Muscle of arm (tissue), 12 donors: ENCODE data around the gene MPC1. TPM values are rescaled to one million over a fixed set of nuclear protein-coding genes. Genes with fewer than 3 reads are reported as not detected.

Source experiments
- DNase-seq: peaks from one replicate; pipeline ENCODE4 v3.0.0-alpha.2; 2013
- polyA plus RNA-seq, 12 donors: library from polyadenylated mRNA; unstranded; fragments of 120-200 nt; gene quantifications; one replicate each; pipeline ENCODE4 v1.2.1, GENCODE V29; 2013; ENCODE audit not compliant: insufficient read length in 12 of 12

Gene MPC1
- polyA plus RNA-seq, 12 donors = 52.6 to 90.8 (median 71.7) TPM; not detected in 1

DNA sequence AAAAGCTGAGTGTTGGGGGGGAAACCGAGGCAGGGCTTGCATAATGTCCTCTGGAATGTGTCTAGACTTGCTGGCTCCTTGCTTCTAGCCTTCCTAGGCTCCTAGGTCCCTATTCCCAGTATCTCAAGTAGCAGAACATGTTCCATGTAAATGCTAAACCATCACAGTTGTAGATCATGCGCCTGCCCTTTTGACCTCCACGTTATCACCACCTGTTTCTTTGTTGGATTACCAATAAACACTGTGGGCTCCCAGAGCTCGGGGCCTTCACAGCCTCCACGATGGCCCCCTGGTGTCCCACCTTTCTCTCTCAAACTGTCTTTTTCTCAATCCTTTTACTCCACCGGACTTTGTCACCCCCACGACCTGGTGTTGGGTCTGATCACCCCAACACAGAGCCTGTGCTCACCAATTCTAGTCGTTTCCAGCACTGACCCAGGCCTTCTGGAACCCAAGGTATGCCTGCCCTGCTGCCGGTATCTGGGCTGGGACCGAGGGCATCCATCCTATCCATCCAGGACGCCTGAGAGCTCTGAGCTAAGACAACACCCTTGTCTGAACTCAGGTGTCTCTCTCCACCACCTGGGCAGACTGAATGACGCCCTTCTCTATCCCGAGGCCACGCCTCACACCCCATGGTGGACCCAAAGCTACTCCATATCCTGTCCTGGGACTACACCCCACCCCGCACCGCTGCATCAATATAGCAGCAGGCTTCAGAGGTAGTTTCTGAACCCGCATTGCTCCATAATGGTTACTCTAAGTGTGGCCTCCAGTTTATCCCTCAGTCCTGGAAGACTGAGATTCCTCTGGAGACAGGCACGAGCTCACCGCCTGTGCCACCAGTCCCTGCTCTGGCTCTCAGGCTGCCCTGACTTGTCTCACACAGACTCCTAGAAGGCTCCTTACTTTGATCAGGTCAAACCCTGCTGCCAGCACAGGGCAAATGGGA, 65.2 kb downstream of the MPC1 start:
- no peak for DNase-seq

DNA sequence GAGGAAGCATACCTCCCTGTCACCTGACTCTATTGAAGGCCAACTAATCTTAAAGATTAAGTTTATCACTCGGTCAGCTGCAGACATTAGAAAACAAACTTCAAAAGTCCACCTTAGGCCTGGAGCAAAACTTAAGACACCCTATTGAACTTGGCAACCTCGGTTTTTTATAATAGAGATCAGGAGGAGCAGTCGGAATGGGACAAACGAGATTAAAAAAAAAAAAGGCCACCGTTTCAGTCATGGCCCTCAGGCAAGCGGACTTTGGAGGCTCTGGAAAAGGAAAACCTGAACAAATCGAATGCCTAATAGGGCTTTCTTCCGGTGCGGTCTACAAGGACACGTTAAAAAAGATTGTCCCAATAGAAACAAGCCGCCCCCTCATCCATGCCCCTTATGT, 67.3 kb downstream of the MPC1 start:
- no peak for DNase-seq

Other genes with a start within 250 kb of the MPC1 start
- not detected for gene TBXT, start 215.1 kb downstream of the MPC1 start, polyA plus RNA-seq
- 1 to 10 TPM in 3 of 12 donors, under 1 TPM in 7, not detected in 2; 0.26 to 1.4 (median 0.78) TPM for gene PRR18, start 74.5 kb downstream of the MPC1 start, polyA plus RNA-seq
- gene SFT2D1, start 40.4 kb downstream of the MPC1 start, polyA plus RNA-seq = 10 to 100 TPM in 11 of 12 donors, not detected in 1; 21.8 to 45.8 (median 37.6) TPM
- 1 to 10 TPM in 1 of 12 donors, under 1 TPM in 6, not detected in 5; 0.15 to 2.7 (median 0.23) TPM for gene RAMACL, start 203.7 kb upstream of the MPC1 start, polyA plus RNA-seq
- gene RPS6KA2, start 244.3 kb upstream of the MPC1 start, polyA plus RNA-seq = 10 to 100 TPM in 11 of 12 donors, not detected in 1; 19.6 to 30.3 (median 25.5) TPM